Astrocyte of the spinal cord (primary cell): ENCODE measurements around the gene ZP1.

Source experiments
- DNase-seq: peaks from one replicate; pipeline ENCODE4 v3.0.0; 2011; ENCODE audit warnings: low read depth, low spot score
- H3K4me3 ChIP-seq: 2 replicates; pipeline ENCODE4 v1.5.1; 2011; ENCODE audit warnings: low read depth, mild to moderate bottlenecking, low read length, moderate library complexity
- in situ Hi-C: cut with HindIII; loops from 2 replicates; pipeline ENCODE4 v1.10.0; 2017; ENCODE audit warnings: low sequenced_read_pairs
- TF ChIP-seq, protein P1 (sequence below): IDR thresholded peaks from 2 replicates; pipeline ENCODE4 v1.5.1; 2012; ENCODE audit warnings: low read depth, mild to moderate bottlenecking, low read length, inconsistent platforms

ZP1 gene

DNA sequence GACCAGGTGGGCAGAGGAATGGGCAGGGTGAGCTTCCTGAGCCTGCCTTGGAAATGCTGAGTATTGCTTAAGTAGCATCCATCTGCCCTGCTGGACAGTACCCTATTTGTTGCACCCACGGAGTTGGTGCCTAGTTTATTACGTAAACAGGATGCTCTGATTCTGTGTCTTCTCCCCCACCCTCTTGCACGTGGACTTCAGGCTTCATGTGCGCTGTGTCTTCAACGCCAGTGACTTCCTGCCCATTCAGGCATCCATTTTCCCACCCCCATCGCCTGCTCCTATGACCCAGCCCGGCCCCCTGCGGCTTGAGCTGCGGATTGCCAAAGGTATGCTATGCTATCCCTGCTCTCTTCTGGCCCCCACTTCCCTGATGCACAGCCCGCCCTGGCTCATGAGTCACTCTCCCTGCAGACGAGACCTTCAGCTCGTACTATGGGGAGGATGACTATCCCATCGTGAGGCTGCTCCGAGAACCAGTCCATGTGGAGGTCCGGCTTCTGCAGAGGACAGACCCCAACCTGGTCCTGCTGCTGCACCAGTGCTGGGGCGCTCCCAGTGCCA, 5.7 kb downstream of the ZP1 start:
- in situ Hi-C loops, result no loop called here
- DNase-seq, result peak; percentile 93
- TF ChIP-seq, protein P1, sequence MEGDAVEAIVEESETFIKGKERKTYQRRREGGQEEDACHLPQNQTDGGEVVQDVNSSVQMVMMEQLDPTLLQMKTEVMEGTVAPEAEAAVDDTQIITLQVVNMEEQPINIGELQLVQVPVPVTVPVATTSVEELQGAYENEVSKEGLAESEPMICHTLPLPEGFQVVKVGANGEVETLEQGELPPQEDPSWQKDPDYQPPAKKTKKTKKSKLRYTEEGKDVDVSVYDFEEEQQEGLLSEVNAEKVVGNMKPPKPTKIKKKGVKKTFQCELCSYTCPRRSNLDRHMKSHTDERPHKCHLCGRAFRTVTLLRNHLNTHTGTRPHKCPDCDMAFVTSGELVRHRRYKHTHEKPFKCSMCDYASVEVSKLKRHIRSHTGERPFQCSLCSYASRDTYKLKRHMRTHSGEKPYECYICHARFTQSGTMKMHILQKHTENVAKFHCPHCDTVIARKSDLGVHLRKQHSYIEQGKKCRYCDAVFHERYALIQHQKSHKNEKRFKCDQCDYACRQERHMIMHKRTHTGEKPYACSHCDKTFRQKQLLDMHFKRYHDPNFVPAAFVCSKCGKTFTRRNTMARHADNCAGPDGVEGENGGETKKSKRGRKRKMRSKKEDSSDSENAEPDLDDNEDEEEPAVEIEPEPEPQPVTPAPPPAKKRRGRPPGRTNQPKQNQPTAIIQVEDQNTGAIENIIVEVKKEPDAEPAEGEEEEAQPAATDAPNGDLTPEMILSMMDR, result no peak
- H3K4me3 ChIP-seq, result no peak overlapping the region

DNA sequence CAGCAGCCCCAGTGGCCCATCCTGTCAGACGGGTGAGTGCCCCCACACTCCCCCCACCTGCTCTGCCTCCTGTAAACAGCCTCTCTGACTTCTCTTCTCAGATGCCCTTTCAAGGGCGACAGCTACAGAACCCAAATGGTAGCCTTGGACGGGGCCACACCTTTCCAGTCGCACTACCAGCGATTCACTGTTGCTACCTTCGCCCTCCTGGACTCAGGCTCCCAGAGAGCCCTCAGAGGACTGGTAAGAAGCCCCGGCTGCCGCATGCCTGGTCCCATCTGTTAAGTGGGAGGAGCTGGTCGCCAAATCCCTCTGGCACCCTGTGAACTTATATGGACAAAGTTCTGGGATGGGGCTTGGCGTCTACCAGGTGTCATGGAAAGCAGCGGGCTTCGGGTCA, 6.2 kb downstream of the ZP1 start:
- no peak for DNase-seq

DNA sequence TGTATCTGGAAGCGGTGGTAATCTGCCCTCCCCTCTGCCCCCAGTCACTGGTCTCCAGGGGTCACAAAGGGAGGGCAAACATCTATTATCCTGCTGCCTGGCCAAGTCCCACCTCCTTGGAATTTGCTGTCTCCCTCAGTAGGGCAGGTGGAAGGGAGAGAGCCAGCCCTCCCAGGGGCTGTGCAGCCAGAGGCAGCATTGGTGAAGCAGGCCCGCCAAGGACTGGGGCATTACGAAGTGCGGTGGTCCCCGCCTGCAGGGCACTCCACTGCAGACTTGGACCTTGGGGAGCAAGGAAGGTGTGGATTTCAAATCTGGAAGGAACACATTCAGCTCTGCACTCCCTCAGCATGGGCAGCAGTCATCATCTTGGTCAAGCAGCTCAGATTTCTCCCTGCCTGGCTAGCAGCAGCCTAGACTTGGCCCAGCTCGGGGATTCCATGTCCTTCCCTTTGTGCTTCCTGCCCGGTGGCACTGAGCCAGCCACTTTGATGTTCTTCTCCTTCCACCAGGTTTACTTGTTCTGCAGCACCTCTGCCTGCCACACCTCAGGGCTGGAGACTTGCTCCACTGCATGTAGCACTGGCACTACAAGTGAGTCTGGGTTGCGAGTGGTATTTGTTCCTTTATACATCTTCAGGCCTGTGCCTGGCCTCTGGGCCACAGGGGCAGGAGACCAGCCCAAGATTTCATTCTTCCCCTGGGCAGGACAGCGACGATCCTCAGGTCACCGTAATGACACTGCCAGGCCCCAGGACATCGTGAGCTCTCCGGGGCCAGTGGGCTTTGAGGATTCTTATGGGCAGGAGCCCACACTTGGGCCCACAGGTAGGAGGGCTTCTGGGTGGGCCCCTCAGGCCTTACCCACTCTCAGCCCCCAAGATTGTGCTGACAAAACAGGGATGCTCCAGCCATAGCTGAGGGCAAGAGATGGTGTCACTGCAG, 7.4 kb downstream of the ZP1 start:
- no peak for DNase-seq
- H3K4me3 ChIP-seq, result no peak overlapping the region
- TF ChIP-seq, protein P1, result no peak
- in situ Hi-C loops, result no loop called here

More for the DNA sequence above, 6.2 kb downstream of the ZP1 start:
- TF ChIP-seq, protein P1, result no peak
- H3K4me3 ChIP-seq, result no peak overlapping the region
- in situ Hi-C loops, result no loop called here

DNA sequence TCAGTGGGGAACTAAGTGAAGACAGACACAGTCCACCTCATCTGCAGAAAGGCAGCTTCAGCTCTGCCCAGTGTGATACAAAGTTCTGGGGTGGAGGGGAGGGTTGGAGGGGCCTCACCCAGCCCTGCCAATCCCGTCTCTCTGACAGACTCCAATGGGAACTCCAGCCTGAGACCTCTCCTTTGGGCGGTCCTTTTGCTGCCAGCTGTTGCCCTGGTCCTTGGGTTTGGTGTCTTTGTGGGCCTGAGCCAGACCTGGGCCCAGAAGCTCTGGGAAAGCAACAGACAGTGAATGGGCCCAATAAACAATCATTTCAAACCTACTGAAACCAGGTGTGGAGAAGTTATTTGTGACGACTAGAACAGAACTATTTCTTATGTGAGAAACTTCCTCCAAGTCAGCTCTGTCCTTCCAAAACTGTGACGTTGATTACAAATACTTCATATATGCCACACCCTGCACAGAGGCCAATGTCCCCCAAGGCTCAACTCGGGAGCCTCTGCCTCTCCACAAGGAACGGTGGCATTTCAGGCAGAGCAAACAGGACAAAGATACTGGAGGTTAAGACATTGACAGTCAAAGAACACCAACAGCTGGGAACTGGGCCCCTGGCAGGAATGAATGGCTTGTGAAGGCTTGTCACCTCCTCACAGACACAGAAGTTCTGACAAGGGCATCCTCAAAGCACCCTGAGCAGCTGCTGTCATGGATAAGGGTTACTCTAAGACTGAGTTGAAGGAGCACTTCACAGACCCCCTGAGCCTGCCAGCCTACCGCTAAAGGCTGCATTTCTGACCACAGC, 8.2 kb downstream of the ZP1 start:
- DNase-seq, result no peak
- H3K4me3 ChIP-seq, result no peak overlapping the region
- in situ Hi-C loops, result no loop called here
- TF ChIP-seq, protein P1, result no peak

DNA sequence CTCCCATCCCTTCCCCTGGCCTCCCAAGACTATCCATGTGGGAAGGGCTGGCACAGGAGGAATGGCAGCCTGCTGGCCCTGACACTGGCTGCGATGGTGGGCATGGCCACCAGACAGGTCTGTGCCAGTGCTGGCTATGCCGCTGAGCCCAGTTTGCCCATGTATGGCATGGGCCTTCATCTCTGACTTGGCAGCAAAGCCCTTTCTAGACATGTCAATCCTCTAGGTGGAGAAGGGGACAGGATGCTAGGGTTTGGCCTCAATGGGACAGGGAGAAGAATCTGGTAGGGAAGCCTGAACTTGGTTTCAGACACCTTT, 8.8 kb downstream of the ZP1 start:
- no peak overlapping the region for H3K4me3 ChIP-seq
- in situ Hi-C loops, result no loop called here
- TF ChIP-seq, protein P1, result no peak
- no peak for DNase-seq

DNA sequence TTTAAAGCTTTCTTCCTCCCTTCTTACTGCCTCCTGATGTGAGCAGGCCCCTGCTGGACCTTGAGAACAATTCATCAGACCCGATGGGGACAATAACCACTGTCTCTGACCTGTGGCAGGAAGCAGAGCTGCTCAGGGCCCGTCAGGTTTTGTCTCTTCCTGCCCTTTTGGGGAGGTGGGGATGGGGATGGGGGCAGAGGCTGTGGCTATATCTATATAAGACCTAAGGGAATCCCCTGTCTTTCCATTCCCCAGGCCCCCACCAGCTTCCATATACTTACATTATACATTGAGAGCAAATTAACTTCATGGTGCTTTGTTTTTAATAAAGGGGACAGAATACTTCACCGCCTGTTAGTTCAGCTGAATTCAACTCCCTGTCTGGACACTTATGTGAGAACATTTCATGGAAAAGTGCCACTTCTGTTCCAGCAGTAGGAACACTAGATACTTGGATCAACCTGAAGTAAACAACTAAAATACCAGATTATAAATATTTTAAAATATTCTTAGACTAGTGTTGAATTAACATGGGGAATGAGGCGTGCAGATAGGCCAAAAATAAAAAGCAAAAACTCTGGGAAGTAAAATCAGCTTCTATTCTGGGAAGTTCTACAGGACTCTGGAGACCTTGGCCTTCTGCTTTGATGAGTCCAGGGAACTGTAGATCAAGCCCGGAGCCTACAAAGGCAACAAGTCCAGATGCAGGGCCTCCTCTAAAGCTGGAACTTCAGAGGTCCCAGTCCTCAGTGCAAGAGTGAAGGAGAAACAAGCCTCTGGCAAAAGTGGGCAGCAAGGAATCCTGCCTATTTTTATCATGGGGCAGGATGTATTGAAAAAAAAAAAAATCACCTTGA, 11.1 kb downstream of the ZP1 start:
- H3K4me3 ChIP-seq, result no peak overlapping the region
- no peak for DNase-seq
- in situ Hi-C loops, result no loop called here
- TF ChIP-seq, protein P1, result no peak
